Right lung (tissue), 10 donors: ENCODE results near the gene ZNF700. TPM values are rescaled to one million over a fixed set of nuclear protein-coding genes. Genes with fewer than 3 reads are reported as not detected.
"Not testable (repeated sequence)": the region's sequence is repeated elsewhere in the genome, so short reads cannot be mapped to it uniquely, and the experiment has no call there.

ENCODE experiments used
- DNase-seq, 2 donors: peaks; one replicate each; pipeline ENCODE4 v3.0.0-alpha.2; 2013
- long read RNA-seq, 8 donors: transcript quantifications; one replicate each; lab custom pipeline, GENCODE V29; 2026
- polyA plus RNA-seq, 5 donors: library from polyadenylated mRNA; unstranded; fragments of 120-200 nt; gene quantifications; one replicate each; pipeline versions ENCODE4 v1.2.1 to v1.2.3, GENCODE V29; 2013; ENCODE audit warnings: inconsistent platforms in 1 of 5, low replicate concordance in 1 of 5; ENCODE audit not compliant: insufficient read length in 5 of 5, insufficient read depth in 1 of 5

ZNF700 gene
- 10 to 100 TPM; 17.0 to 25.4 (median 20.2) TPM for polyA plus RNA-seq
- long read RNA-seq, donor 1, partial matches to known transcripts: 0 of 2 reads
- long read RNA-seq, donor 1, other reads (novel, unspliced or antisense): 0 of 2 reads
- long read RNA-seq, donor 2, partial matches to known transcripts: 0 of 2 reads
- long read RNA-seq, donor 2, other reads (novel, unspliced or antisense): 0 of 2 reads
- long read RNA-seq, donor 3, partial matches to known transcripts: 0 of 3 reads
- long read RNA-seq, donor 3, other reads (novel, unspliced or antisense): 0 of 3 reads
- long read RNA-seq, donor 4, partial matches to known transcripts: 0 of 1 reads
- long read RNA-seq, donor 4, other reads (novel, unspliced or antisense): 0 of 1 reads
- long read RNA-seq, donor 5, partial matches to known transcripts: 0 of 2 reads
- long read RNA-seq, donor 5, other reads (novel, unspliced or antisense): 0 of 2 reads
- long read RNA-seq, donor 6: 0 reads
- long read RNA-seq, donor 7: 0 reads
- long read RNA-seq, donor 8: 0 reads

DNA sequence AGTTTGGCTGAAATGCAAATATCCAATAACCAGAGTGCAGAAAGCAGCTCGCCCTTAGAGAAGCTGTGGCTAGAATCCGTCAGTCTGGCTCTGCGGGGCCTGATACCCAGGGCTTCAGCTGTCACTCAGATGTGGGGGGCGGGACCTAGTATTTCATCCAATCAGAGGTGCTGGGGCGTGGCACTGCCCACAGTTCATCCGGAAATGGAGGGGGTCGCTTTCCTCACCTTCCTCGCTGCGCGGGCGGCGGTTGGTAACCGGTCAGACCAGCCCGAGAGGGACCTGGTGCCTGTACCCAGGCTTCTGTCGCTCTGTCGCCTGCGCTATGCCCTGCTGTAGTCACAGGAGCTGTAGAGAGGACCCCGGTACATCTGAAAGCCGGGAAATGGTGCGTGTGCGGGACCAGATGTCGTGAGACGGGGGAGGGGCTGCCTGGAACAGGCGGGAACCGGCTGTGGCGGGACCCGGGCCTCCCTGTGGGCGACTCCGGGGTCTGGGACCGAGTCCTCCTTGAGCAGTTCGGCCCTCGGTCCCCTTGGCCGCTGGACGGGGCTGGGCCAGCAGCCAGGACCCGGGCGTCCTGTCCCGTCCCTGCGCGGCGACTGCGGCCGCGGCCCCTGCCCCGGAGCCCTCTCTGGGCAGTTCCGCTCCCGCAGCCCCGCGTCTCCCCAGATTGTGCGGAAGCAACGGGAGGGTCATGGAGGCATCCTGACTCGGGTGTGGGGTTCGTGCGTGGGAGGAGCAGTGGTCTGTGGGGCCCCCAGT, at the start of gene ZNF700:
TSS of gene ZNF700 (plus strand) at position 222 of the 765 bp plus-strand sequence. CDS start at position 326, 104 bp downstream.
- DNase-seq: peak; percentile 94 to 95

GRCh38 chr19:11879687-11880266, 45.1 kb upstream of the ZNF700 start:
- DNase-seq: not testable (repeated sequence)

DNA sequence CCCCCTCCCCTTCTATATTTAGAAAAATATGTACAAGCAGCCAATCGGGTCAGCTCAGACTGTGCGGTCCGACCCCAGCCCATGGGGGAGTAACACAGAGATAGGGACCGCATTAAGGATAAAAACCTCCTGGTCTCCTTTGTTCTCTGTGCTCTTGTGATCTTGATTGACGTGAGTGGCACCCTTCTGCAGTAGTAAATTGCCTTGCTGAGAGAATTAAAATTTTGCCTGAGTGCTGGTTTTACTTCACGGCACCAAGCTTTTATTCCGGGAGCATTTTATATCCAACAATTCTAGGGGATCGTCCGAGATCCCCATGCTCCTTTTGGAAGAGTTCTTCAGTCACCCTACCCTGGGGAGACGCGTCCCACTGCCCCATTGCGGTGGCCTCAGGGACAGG, 44.3 kb upstream of the ZNF700 start:
- DNase-seq: no peak

- DNase-seq: peak; percentile 38 to 53
Measured at GRCh38 chr19:11881151-11881800, 43.6 kb upstream of the ZNF700 start.

DNA sequence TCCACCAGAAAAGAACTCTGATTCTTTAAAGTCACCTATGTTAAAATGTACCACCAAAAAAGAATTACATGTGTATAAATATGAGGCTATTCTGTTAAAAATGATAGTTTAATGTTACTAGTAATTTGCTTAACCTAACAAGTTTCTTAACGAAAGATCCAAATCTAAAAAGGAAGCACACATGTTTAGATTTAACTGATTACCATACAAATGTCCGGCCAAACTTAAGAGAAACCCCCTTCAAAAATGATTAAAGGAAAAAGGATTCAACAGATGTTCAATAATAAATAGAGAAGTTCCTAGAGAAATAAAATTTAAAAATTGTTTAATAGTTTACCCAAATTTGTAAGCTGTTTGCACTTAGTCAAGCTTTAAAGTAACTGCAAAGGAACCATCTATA, 42.3 kb upstream of the ZNF700 start:
- no peak for DNase-seq

DNA sequence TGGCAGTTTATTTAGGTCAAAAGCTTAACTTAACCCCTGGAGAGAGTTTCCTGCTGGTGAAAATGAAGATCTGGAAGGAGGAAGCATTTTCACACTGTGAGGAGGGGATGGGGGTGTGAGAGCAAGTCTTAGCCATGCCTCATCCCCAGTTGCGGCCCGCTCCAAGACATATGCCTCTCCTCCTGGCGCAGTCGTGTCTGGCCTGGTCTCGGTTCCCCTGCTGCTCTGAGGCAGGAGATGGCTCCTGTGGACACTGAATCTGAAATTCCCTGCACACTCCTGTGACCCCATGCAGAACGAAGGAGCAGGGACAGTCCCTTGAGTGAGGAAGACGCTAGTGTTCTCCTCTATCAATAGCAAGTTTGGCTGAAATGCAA, 37.7 kb upstream of the ZNF700 start:
- DNase-seq: no peak

DNA sequence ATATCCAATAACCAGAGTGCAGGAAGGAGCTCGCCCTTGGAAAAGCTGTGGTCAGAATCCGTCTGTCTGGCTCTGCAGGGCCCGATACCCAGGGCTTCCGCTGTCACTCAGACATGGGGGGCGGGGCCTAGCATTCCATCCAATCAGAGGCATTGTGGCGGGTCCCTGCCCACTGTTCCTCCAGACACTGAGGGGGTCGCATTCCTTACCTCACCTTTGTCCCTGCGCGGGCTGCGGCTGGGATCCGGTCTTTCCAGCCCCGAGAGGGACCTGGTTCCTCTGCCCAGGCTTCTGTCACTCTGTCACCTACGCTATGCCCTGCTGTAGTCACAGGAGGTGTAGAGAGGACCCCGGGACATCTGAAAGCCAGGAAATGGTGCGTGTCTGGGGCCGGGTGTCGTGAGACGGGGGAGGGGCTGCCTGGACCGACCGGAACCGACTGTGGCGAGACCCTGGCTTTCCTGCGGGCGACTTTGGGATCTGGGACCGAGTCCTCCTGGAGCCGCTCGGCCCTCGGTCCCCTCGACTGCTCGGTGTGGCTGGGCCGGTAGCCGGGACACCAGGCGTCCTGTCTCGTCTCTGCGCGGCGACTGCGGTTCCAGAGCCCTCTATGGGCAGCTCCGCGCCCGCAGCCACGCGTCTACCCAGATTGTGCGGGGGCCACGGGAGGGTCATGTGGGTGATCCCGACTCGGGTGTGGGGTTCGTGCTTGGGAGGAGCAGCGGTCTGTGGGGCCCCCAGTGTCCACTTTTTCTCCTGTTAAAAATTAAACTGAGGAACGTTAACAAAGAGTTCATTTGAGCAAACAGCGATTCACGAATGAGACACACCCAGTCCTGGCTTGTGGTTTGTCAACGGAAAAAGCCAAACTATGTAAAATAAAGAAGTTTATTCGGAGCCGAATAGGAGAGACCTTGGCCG, 37.0 kb upstream of the ZNF700 start, which contains the start of gene ZNF69:
TSS of gene ZNF69 (plus strand) at position 172 of the 921 bp plus-strand sequence. CDS start at position 314, 142 bp downstream.
- DNase-seq: peak; percentile 82 to 84

DNA sequence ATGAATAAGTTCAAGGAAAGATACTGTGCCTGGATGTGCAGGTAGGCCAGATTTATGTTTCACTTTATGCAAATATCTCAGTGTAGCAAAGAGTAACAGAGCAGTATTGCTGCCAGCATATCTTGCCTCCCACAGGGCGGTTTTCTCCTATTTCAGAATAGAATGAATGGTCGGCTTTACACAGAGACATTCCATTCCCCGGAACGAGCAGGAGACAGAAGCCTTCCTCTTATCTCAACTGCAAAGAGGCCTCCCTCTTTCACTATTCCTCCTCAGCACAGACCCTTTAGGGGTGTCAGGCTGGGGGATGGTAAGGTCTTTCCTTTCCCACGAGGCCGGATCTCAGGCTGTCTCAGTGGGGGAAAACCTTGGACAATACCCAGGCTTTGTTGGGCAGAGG, 35.0 kb upstream of the ZNF700 start:
- not testable (repeated sequence) for DNase-seq

DNA sequence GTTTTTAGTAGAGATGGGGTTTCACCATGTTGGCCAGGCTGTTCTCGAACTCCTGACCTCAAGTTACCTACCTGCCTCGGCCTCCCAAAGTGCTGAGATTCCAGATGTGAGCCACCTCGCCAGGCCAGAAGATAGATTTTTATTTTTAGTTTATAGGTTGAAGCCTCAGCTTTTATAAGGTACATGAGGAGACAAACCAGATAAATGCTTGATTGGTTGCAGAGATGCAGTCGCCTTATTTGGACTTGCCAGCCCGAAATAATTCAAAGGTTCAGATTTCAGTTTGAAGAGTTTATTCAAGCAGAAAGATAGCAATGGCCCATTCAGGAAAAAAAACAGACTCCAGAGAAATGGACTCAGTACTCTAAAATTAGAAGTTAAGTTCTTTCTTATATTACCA, 34.3 kb upstream of the ZNF700 start:
- DNase-seq: no peak

GRCh38 chr19:11894851-11895250, 30.1 kb upstream of the ZNF700 start:
- no peak for DNase-seq

- DNase-seq: no peak
Measured at GRCh38 chr19:11902228-11902627, 22.7 kb upstream of the ZNF700 start.

GRCh38 chr19:11905928-11906327, 19.0 kb upstream of the ZNF700 start:
- DNase-seq: no peak

- not testable (repeated sequence) for DNase-seq
Measured at GRCh38 chr19:11911937-11912336, 13.0 kb upstream of the ZNF700 start.

- not testable (repeated sequence) for DNase-seq
Measured at GRCh38 chr19:11914417-11915051, 10.4 kb upstream of the ZNF700 start.

DNA sequence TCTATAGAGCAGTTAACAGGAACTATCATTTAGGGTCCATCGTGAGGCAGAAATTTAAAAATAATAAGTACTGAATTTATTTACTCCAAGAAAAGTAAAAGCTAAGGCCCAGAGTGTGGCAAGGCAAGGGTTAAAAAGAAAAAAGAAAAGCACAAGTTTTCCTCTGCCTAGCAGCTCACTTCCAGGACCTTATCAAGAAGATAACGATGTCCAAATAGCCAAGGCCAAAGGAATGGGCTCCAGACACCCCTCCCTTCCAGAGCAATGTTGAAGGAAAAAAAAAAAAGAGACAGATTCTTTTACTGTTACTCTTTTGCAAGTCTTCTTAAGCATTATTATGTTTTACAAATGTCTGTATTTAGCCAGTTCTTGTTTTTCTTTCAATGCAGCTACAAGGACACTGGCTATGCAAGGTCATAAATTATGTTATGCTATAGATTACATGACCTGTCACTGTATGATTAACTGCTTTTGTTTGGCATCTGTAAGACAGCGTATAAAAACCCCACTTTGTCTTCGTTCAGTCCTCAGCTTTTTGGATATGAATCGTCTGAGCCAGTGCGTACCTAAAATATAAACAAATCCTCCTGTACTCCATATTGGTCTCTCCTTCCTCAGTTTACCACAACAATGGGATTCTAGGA, 2.9 kb upstream of the ZNF700 start:
- DNase-seq: no peak

DNA sequence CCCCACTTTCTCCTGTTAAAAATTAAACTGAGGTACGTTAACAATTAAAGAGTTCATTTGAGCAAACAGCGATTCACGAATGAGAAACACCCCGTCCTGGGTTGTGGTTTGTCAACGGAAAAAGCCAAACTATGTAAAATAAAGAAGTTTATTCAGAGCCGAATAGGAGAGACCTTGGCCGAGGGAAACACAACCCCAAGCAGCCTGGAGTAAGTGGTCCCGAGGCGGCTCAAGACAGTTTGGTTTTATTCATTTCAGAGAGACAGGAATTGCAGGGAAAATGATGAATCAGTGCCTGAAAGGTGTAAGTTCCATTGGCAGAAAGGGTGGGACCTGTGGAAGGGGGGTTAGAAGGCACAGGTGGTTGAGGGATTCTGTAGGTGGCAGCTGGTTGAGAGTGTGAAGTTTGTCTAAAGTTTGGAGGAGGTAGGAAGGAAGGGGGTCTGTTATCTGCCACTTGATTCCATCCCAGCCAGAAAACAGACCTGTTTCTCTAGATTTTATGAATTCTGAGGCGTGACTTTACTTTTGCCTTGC, 812 bp downstream of the ZNF700 start:
- not testable (repeated sequence) for DNase-seq

DNA sequence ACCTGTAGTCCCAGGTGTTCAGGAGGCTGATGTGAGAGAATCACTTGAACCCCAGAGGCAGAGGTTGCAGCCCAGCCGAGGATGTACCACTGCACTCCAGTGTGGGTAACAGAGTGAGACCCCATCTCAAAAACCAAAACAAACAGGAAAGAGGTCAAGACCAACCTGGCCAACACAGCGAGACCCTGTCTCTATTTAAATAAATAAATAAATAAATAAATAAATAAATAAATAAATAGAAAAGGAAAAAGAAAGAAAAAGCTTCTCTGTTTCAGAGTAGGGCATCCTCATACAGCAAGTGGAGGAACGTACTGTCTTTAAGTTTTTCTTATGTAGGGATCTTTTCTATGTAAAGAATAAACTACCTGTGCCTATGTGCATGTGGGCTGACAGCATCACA, 2.3 kb downstream of the ZNF700 start:
- DNase-seq: no peak

GRCh38 chr19:11931051-11931450, 6.1 kb downstream of the ZNF700 start:
- no peak for DNase-seq

GRCh38 chr19:11931513-11931912, 6.6 kb downstream of the ZNF700 start:
- no peak for DNase-seq
